Stimulated activated CD4-positive, alpha-beta T cell treated with anti-CD3 and anti-CD28 coated beads, Interleukin-12 subunit alpha, Interleukin-12 subunit beta, amount 100 ng/mL, for 4 hours (primary cell): ENCODE results near the gene AGXT.
"Not testable (repeated sequence)": the region's sequence is repeated elsewhere in the genome, so short reads cannot be mapped to it uniquely, and the experiment has no call there.

ENCODE experiments used
- DNase-seq: peaks from one replicate; pipeline ENCODE4 v3.0.0-alpha.2; 2020

Gene AGXT

GRCh38 chr2:240840435-240841060 lies 28.1 kb upstream of the AGXT start:
- DNase-seq, result no peak

GRCh38 chr2:240846309-240846708 lies 22.3 kb upstream of the AGXT start:
- not testable (repeated sequence) for DNase-seq

GRCh38 chr2:240846873-240847595 lies 21.6 kb upstream of the AGXT start:
- DNase-seq, result no peak

- no peak for DNase-seq
Measured at GRCh38 chr2:240847817-240848216, 20.8 kb upstream of the AGXT start.

- DNase-seq, result no peak
Measured at GRCh38 chr2:240848900-240849680, 19.5 kb upstream of the AGXT start.

- DNase-seq, result no peak
Measured at GRCh38 chr2:240850026-240850425, 18.6 kb upstream of the AGXT start.

- DNase-seq, result no peak
Measured at GRCh38 chr2:240850756-240851077, 17.9 kb upstream of the AGXT start.

GRCh38 chr2:240851078-240851991 lies 17.3 kb upstream of the AGXT start:
- peak; percentile 83 for DNase-seq

- no peak for DNase-seq
Measured at GRCh38 chr2:240852671-240853314, 15.8 kb upstream of the AGXT start.

GRCh38 chr2:240855670-240856069 lies 13.0 kb upstream of the AGXT start:
- DNase-seq, result no peak

GRCh38 chr2:240856151-240856980 lies 12.3 kb upstream of the AGXT start:
- no peak for DNase-seq

GRCh38 chr2:240857039-240858008 lies 11.3 kb upstream of the AGXT start:
- DNase-seq, result no peak

GRCh38 chr2:240858321-240858720 lies 10.3 kb upstream of the AGXT start:
- no peak for DNase-seq

- no peak for DNase-seq
Measured at GRCh38 chr2:240858871-240859270, 9.8 kb upstream of the AGXT start.

- DNase-seq, result no peak
Measured at GRCh38 chr2:240861547-240861946, 7.1 kb upstream of the AGXT start.

GRCh38 chr2:240864475-240864874 lies 4.1 kb upstream of the AGXT start:
- DNase-seq, result no peak

- DNase-seq, result no peak
Measured at GRCh38 chr2:240865391-240865790, 3.2 kb upstream of the AGXT start.

- DNase-seq, result no peak
Measured at GRCh38 chr2:240869109-240869955, 708 bp downstream of the AGXT start.
